Measurements from ENCODE around the gene RADIL. TPM values are rescaled to one million over a fixed set of nuclear protein-coding genes. Genes with fewer than 3 reads are reported as not detected.
A peak's percentile ranks its signal among the peaks of the same experiment; 100 is the strongest.

RADIL gene
- total and polyA plus RNA-seq, 9 of the 15 experiments (the other 6 are each of a cell fraction or from before 2014, with no cell fraction given): 0.06 to 8.1 (median 1.9) TPM; not detected in 1

GRCh38 chr7:4883372-4884144, at the start of gene RADIL (continued):
- TF ChIP-seq ZBTB43 (CRISPR knock-in tag; IDR thresholded peaks at IDR 0.05): no peak
- TF ChIP-seq ZNF639 (CRISPR knock-in tag; conservative IDR thresholded peaks at IDR 0.05 in 1 of 2, IDR thresholded peaks at IDR 0.05 in 1 of 2): no peak
- peak in 1 of 2 experiments; percentile 47; a peak in 2 of 4 replicates for TF ChIP-seq RCOR1 (IDR thresholded peaks at IDR 0.05; ENCODE audit: borderline replicate concordance in 1 of 2, low read depth in 2 of 2, low read length in 2 of 2)
- TF ChIP-seq RAD21 (CRISPR knock-in tag; conservative IDR thresholded peaks at IDR 0.05 in 1 of 2, IDR thresholded peaks at IDR 0.05 in 1 of 2): peak; percentile 64 to 68
- TF ChIP-seq TBL1XR1 (IDR thresholded peaks at IDR 0.05; ENCODE audit: low read length in 2 of 2): no peak
- TF ChIP-seq ELK1 (CRISPR knock-in tag; IDR thresholded peaks at IDR 0.05): no peak
- TF ChIP-seq RFX5 (IDR thresholded peaks at IDR 0.05; ENCODE audit: low read depth, low read length): no peak
- peak; percentile 93 for TF ChIP-seq RB1 (IDR thresholded peaks at IDR 0.05; ENCODE audit: low read depth)
- peak; percentile 35 to 70; a peak in 1 of 4 replicates for TF ChIP-seq SIN3A (IDR thresholded peaks at IDR 0.05; ENCODE audit: borderline replicate concordance in 2 of 2, control insufficient read depth in 1 of 2, low read depth in 2 of 2, low read length in 2 of 2)
- no peak for TF ChIP-seq ARNT (IDR thresholded peaks at IDR 0.05)
- no peak for TF ChIP-seq THRB (CRISPR knock-in tag; conservative IDR thresholded peaks at IDR 0.05)
- no peak for TF ChIP-seq ETV5 (CRISPR knock-in tag; IDR thresholded peaks at IDR 0.05; ENCODE audit: low read depth)
- TF ChIP-seq MXI1 (IDR thresholded peaks at IDR 0.05; ENCODE audit: low read depth, low read length): no peak
- no peak for TF ChIP-seq MEIS2 (IDR thresholded peaks at IDR 0.05; ENCODE audit: partially characterized antibody)
- no peak for TF ChIP-seq HNRNPUL1 (IDR thresholded peaks at IDR 0.05; ENCODE audit: low read length)
- TF ChIP-seq EP300 (IDR thresholded peaks at IDR 0.05; ENCODE audit: low read length): no peak
- TF ChIP-seq TRIM25 (IDR thresholded peaks at IDR 0.05; ENCODE audit: borderline replicate concordance): no peak
- TF ChIP-seq CGGBP1 (CRISPR knock-in tag; IDR thresholded peaks at IDR 0.05): no peak
